HG02678 (cell line): ENCODE data around the gene SLC19A2.

Experiments used
- ATAC-seq: cut with Tn5 transposase; IDR thresholded peaks from one replicate; pipeline ENCODE4 v1.9.1; 2021; ENCODE audit warnings: mild to moderate bottlenecking, moderate library complexity; ENCODE audit not compliant: unreplicated experiment

SLC19A2 gene

DNA sequence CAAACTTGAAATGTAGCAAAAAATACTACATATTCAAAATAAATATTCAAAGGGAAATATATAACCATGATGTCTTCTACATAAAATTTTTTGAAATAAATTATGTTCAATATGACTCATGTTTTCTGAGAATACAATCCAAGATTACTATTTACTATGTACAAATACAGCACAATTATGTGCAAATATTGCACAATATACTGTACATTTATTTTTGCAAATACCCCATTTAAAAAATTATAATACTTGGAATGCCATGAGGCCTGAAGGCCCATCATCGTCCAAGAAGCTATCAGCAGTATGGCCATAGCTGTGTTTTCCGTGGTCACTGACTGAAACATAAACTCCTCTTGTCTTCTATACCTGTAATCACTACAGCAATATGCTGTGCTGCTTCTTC, 70.8 kb downstream of the SLC19A2 start:
- no peak for ATAC-seq
